ENCODE data around the gene TAF4.

- TF ChIP-seq SALL1 (CRISPR knock-in tag; IDR thresholded peaks at IDR 0.05) (no peak), MXD4 (CRISPR knock-in tag; IDR thresholded peaks at IDR 0.05) (no peak)
- TF ChIP-seq, protein P1, sequence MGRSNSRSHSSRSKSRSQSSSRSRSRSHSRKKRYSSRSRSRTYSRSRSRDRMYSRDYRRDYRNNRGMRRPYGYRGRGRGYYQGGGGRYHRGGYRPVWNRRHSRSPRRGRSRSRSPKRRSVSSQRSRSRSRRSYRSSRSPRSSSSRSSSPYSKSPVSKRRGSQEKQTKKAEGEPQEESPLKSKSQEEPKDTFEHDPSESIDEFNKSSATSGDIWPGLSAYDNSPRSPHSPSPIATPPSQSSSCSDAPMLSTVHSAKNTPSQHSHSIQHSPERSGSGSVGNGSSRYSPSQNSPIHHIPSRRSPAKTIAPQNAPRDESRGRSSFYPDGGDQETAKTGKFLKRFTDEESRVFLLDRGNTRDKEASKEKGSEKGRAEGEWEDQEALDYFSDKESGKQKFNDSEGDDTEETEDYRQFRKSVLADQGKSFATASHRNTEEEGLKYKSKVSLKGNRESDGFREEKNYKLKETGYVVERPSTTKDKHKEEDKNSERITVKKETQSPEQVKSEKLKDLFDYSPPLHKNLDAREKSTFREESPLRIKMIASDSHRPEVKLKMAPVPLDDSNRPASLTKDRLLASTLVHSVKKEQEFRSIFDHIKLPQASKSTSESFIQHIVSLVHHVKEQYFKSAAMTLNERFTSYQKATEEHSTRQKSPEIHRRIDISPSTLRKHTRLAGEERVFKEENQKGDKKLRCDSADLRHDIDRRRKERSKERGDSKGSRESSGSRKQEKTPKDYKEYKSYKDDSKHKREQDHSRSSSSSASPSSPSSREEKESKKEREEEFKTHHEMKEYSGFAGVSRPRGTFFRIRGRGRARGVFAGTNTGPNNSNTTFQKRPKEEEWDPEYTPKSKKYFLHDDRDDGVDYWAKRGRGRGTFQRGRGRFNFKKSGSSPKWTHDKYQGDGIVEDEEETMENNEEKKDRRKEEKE (IDR thresholded peaks at IDR 0.05): no peak
- TF ChIP-seq, protein P2, sequence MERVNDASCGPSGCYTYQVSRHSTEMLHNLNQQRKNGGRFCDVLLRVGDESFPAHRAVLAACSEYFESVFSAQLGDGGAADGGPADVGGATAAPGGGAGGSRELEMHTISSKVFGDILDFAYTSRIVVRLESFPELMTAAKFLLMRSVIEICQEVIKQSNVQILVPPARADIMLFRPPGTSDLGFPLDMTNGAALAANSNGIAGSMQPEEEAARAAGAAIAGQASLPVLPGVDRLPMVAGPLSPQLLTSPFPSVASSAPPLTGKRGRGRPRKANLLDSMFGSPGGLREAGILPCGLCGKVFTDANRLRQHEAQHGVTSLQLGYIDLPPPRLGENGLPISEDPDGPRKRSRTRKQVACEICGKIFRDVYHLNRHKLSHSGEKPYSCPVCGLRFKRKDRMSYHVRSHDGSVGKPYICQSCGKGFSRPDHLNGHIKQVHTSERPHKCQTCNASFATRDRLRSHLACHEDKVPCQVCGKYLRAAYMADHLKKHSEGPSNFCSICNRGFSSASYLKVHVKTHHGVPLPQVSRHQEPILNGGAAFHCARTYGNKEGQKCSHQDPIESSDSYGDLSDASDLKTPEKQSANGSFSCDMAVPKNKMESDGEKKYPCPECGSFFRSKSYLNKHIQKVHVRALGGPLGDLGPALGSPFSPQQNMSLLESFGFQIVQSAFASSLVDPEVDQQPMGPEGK (CRISPR knock-in tag; IDR thresholded peaks at IDR 0.05): no peak
These were observed 40.3 kb downstream of the TAF4 start for GRCh38 chr20:62025394-62025793.

All from HepG2 (cell line).